Colonic mucosa (tissue), 4 donors: Measurements from ENCODE around the gene SMPD3. TPM values are rescaled to one million over a fixed set of nuclear protein-coding genes. Genes with fewer than 3 reads are reported as not detected.

Experiments used
- DNase-seq: peaks from one replicate; pipeline ENCODE4 v3.0.0-alpha.2; 2020
- H3K27ac ChIP-seq: fragments of 200-600 bp; one replicate; pipeline ENCODE4 v1.8.0; 2021
- H3K27me3 ChIP-seq: fragments of 200-600 bp; one replicate; pipeline ENCODE4 v1.8.0; 2021
- H3K36me3 ChIP-seq: fragments of 200-600 bp; one replicate; pipeline ENCODE4 v1.8.0; 2021
- H3K4me1 ChIP-seq: fragments of 200-600 bp; one replicate; pipeline ENCODE4 v1.8.0; 2021; ENCODE audit warnings: mild to moderate bottlenecking
- H3K4me3 ChIP-seq: fragments of 200-600 bp; one replicate; pipeline ENCODE4 v1.8.0; 2021
- H3K9ac ChIP-seq, 2 donors: one replicate each; pipeline ENCODE4 v1.7.0; 2013; ENCODE audit warnings: control low read depth in 2 of 2, low read depth in 2 of 2, low read length in 2 of 2
- H3K9me3 ChIP-seq: fragments of 200-600 bp; one replicate; pipeline ENCODE4 v1.8.0; 2021
- CTCF ChIP-seq: fragments of 200-600 bp; IDR thresholded peaks from one replicate; pipeline ENCODE4 v1.8.0; 2022; ENCODE audit warnings: antibody characterized with exemption, mild to moderate bottlenecking
- intact Hi-C: fragments of 100-400 bp; cut with DNase I; formaldehyde crosslinking; loops from one replicate; pipeline ENCODE4 v1.14.1; 2022
- total RNA-seq, 2 donors: library from RNA; stranded (reverse); fragmentation: NEBNext Ultra II Directional in 1 of 2; extraction: Animal tissue kit (Norgen Biotek cat#: 25700) in 1 of 2; gene quantifications; one replicate each; pipeline ENCODE4 v1.2.1, GENCODE V29; 2021
- donor health status: healthy.
- donor health status: DM: no; HTN: no; CAD: no.
- donor health status: DM: no; HTN: no; CAD: no.

The SMPD3 gene
- total RNA-seq, 2 donors from 2014 or later = 71.1 to 76.5 TPM

- Histone ChIP-seq H3K36me3 (no peaks in the 10 kb centered on the region), H3K4me3 (no peak overlapping the region), H3K4me1 (peaks cover 5% of the 10 kb centered on the region), H3K9ac (no peak overlapping the region), H3K27ac (no peak overlapping the region), H3K9me3 (no peaks in the 10 kb centered on the region), H3K27me3 (no peaks in the 10 kb centered on the region)
- intact Hi-C loops = no loop called here
- no peak for DNase-seq
- TF ChIP-seq CTCF = no peak
Measured at GRCh38 chr16:68328860-68329390, 119.4 kb downstream of the SMPD3 start.

- Histone ChIP-seq H3K4me1 (peaks cover 5% of the 10 kb centered on the region), H3K27me3 (no peaks in the 10 kb centered on the region), H3K36me3 (no peaks in the 10 kb centered on the region), H3K9me3 (no peaks in the 10 kb centered on the region), H3K9ac (no peak overlapping the region), H3K27ac (no peak overlapping the region), H3K4me3 (no peak overlapping the region)
- intact Hi-C loops = no loop called here
- TF ChIP-seq CTCF = peak; percentile 93
- DNase-seq = peak; percentile 82
Measured at GRCh38 chr16:68328151-68328859, 120.0 kb downstream of the SMPD3 start.

- TF ChIP-seq CTCF = no peak
- no peak overlapping the region for H3K27ac ChIP-seq
- intact Hi-C loops = no loop called here
- DNase-seq = no peak
- H3K9me3 ChIP-seq = no peaks in the 10 kb centered on the region
- no peaks in the 10 kb centered on the region for H3K4me1 ChIP-seq
- no peaks in the 10 kb centered on the region for H3K36me3 ChIP-seq
- H3K27me3 ChIP-seq = no peaks in the 10 kb centered on the region
- H3K9ac ChIP-seq = no peak overlapping the region
- H3K4me3 ChIP-seq = no peak overlapping the region
Measured at GRCh38 chr16:68324780-68325357, 123.4 kb downstream of the SMPD3 start.

GRCh38 chr16:68324336-68324735 is 124.0 kb downstream of the SMPD3 start:
- DNase-seq = no peak
- Histone ChIP-seq H3K36me3 (no peaks in the 10 kb centered on the region), H3K27ac (no peak overlapping the region), H3K4me1 (no peaks in the 10 kb centered on the region), H3K27me3 (no peaks in the 10 kb centered on the region), H3K4me3 (no peak overlapping the region), H3K9me3 (no peaks in the 10 kb centered on the region), H3K9ac (no peak overlapping the region)
- intact Hi-C loops = no loop called here
- TF ChIP-seq CTCF = no peak

- Histone ChIP-seq H3K27ac (no peak overlapping the region), H3K27me3 (no peaks in the 10 kb centered on the region), H3K4me3 (no peak overlapping the region), H3K36me3 (peaks cover 6% of the 10 kb centered on the region), H3K9me3 (no peaks in the 10 kb centered on the region), H3K9ac (no peak overlapping the region), H3K4me1 (no peaks in the 10 kb centered on the region)
- intact Hi-C loops = no loop called here
- no peak for TF ChIP-seq CTCF
- DNase-seq = no peak
Measured at GRCh38 chr16:68319185-68319908, 129.0 kb downstream of the SMPD3 start.
